ENCODE measurements around the gene TTLL11.

The TTLL11 gene

DNA sequence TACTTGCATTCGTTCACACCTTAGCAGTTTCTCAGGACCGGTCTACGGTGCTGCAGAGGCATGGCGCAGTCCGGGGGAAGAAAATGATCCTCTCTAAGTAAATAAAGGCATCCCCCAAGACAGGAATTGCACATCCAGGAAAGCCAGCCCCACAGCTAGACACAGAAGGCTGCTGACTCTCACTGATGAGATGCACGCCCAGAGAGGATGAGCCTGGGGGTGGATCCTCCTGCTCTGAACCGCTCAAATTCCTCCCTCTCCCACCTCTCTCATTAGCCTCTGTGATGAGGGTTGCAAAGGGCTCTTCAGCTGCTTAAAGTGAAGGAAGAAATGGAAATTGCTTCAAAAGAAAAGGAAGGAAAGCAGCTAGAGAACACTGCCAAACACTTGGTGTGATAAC, 132.4 kb downstream of the TTLL11 start:
- DNase-seq, result no peak

DNA sequence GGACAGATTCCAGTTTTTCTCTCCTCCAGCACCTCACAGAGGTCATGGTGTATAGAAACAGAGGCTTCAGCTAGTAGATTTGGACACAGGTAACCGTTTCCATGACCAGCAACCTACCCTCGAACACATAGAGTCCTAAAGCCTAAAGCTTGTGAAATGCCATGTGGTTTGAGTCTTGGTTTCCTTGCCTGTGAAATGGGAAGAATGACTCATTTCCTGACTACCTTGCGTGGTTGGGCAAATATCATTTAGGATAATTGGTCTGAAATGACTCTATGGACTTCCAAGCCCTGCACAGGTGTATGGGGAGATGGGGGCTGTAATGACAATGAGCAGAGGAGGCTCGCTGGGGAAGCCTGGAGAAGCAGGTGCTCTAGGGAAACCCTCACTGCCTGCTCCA, 134.6 kb downstream of the TTLL11 start:
- no peak for DNase-seq

DNA sequence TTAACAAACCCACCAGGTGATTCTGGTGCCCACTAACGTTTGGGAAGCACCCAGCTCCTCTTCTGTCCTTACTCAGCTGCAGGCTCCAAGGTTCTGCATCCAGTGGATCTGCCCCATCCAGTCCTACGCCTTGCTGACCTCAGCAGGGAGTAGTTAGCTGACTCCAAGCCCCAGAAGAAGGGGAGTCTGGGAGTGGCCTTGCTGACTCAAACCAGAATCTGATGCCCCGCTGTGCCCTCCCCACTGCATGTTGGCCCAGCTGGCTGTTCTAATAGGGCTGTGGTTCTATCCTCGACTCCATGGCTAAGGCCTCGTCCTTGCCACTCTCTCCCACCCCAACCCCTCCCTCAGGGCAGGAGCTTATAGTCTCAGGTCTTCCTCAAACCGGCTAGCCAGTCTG, 136.3 kb downstream of the TTLL11 start:
- no peak for DNase-seq

DNA sequence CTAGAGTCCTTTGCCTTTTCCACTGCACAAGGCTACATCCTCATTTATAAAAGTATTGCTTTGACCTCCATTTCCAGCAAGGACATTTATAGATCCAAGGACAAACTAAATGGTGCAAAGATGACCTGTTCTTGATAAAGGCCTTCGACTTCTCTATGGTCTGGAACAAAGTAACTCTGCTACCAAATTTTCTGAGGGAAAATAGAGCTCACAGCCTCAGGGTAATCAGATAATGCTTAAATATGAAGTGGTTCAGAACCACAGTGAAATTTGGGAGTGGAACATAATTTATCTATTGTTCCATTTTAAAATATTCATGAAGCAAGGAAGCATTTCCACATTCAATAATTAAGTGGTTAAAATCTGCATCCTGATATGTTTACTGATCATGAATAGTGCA, 137.5 kb downstream of the TTLL11 start:
- DNase-seq, result no peak

DNA sequence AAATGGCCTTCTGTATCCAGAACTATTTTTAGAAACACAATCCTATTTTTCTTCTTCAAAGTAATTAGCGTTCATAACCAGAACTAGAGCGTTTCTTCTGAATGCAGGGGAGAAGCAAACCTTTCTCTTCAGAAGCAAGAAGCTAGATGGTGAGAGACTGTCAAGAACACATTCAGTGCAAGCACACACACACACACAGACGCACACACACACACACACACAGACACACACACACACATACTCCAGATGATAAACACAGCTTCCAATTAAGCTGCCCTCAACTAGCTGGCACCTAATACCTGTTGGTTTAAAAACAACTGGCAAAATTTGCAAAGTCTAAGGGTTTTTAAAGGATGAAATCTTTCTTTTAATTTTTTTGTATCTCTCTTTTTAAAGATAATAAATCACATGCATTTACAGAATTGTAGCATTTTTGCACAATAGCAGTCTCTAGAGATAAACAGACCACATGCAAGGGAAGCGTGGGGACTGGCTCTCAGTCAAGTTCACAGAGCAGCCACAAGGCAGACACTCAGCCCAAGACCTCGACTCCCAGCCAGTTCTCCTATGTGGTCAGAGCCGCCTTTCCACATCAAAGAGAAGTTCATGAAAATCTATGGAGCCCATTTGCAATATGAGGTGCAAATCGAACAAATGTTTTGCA, 138.5 kb downstream of the TTLL11 start:
- DNase-seq, result no peak

DNA sequence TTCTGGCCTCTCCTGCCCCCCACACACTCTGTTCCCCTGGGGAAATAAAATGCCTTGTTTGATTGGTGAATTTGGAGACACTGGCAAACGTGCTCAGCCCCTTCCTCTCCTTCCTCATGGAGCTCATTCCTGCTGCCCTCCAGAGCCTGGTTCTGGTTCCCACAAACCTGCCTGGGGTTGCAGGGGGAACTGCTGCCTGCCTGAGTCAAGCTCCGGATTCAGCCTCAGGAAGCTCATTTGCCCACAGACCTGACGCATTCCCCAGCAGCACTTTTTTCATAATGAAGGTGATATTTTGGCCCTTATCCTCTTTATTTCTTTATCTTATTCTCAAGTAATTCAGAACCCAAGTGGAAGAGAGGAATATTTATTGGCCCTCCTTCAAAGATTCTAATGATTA, 140.5 kb downstream of the TTLL11 start:
- no peak for DNase-seq

DNA sequence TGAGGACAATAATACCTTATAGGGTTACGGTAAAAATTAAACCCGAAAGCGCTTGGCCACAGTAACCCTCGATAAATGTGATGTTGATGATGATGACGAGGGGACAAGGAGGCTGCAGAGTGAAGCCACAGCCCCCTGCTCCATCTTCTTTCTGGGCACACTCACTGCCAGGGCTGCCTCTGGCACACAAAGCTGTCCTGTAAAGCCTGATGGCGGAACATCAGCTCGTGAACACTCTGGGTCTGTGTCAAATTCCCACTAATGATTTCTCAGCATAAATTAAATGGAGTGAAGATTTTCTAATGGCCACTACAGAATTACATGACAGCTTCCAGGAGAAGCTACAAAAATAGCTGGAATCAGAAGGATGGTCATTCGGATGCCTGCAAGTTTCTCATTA, 142.2 kb downstream of the TTLL11 start:
- DNase-seq, result no peak

DNA sequence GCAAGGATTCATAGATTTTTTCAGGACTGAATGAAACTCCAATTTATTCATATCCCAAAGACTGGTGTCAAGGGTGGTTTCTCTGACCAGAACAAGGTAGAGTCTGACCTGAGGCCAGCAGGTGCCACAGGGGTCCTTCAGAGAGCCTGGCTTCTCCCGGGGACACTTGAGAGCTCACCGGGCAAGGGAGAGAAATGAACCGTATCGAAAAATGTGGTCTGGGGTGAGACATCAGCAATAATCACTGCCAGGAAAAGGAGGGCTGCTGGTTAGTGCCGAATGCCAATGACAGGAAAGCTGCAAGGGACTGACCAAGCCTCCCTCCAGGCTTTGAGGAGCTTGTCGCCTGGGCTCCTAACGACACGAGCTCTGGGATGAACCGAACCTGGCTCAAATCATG, 142.7 kb downstream of the TTLL11 start:
- DNase-seq, result no peak

DNA sequence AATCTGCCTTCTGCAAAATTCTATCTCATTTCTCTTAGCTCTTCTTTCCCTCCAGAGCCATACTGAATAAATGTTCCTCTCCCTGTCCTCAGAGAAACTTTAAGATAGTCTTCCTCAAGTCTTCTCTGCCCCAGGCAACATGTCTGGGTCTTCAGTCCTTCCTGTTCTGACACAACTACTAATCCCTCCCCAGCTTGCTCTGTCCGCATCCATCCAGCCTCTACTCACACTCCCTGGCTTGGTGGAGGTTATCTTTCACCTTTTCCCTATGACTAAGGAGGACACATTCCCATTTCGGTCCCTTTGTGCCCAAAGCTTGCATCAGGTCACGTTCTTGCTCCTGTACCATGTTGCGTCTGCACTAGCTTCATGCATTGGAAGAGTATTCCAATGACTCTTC, 143.3 kb downstream of the TTLL11 start:
- no peak for DNase-seq

DNA sequence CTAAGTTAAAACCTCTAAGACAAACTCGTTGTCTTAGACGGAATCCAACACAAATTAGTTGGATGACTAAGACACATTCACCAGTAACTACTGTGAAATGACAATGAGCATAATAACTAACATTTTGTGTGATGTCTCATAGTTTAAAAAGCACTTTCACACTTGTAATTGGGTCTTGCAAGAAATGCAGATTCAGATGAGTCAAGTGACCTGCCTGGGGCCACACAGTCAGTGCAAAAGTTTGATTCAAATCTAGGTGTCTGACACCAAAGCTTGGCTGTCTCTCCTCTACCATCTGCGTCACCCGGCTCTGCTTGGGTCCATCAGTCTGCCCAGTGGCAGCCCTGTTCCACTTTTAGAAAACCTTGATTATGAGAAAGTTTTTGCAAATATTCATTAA, 143.7 kb downstream of the TTLL11 start:
- no peak for DNase-seq

DNA sequence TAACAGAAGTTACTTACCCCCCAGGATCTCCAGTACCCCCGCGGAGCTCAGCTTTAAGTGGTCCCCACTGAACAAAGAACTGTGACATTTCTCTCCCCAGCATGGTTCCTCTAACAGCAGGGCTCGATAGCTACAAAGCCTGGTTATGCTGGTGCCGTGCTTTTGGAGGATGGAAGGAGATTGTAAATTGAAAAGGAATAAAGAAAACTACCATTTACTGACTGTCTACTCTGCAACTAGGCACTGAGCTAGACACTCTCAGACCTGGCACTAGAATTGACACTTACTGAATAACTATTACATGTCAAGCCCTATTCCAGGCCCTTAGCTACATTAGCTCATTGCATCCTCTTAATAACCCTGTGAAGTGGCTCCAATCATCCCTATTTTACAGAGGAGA, 145.3 kb downstream of the TTLL11 start:
- no peak for DNase-seq

DNA sequence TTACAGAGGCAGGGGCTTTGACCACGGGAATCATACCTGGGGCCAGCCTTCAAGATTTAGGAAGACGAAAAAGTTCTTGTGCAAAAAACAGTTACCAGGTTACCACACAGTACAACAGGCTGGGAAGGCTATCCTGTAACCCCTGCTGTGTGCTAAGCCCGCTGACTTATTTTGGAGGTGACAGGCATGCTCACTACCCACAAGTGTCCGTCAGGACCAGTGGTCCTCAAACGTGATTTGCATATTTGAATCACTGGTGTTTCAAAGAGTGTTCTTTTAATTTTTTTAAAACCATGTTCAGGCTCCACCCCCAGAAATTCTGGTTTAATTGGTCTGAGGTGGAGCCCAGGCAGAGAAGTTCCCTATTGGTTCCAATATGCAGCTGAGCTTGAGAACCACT, 146.6 kb downstream of the TTLL11 start:
- DNase-seq, result no peak

DNA sequence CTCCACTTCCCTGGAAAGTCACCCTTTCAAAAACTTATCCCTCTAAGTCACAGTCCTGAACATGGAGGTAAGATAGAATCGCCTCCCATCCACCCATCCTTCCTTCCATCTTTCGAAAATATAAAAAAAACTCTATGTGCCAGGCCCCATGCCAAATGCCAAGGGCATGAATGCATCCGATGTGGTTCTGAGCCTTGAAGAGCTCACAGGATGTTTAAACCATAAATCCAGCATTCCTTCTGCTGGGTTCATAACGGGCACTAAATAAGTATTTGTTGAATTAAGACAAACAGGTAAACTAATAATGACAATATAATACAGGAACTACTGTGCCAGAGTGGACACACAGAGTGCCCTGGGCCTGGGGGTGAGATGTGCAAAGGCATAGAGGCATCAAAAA, 147.3 kb downstream of the TTLL11 start:
- DNase-seq, result peak; percentile 6

DNA sequence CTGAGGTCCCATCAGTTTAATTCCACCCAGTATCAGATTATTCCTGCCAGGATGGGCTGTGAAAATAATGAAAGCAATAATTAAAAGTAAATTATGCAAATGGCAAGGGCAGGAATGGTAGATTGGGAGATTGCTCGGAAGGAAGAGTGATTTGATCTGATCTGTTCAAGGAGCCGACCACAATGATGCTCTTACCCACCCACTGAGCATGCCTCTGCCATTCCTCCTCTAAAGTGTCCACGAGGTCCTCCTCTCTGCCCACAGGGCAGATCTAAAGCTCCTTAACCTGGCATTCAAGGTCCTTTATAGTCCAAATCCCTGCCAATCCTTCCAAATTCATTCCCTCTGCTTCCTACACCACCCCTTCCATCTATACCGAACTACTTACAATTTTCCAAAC, 147.8 kb downstream of the TTLL11 start:
- DNase-seq, result no peak

DNA sequence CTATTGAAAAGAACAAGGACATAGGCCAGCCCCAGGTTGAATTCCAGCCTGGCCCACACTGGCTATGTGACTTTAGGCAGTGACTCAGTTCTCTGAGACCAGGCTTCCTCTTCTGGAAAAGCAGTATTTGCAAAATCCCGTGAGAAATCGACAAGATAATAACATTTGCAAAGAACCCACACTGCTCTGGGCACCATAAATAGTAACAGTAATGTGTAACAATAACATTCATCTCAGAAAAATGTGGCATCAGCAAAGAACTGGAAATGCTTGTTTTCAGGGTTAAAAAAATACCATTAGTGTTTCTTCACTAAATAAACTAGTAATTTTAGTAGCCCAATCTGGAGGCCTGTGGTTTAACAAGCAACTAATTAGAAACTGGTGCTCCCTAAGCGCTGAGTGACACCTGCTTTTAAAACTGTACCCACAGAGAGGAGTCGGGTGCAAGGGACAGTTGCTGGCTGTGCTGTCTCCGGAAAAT, 148.4 kb downstream of the TTLL11 start:
- peak; percentile 41 for DNase-seq

DNA sequence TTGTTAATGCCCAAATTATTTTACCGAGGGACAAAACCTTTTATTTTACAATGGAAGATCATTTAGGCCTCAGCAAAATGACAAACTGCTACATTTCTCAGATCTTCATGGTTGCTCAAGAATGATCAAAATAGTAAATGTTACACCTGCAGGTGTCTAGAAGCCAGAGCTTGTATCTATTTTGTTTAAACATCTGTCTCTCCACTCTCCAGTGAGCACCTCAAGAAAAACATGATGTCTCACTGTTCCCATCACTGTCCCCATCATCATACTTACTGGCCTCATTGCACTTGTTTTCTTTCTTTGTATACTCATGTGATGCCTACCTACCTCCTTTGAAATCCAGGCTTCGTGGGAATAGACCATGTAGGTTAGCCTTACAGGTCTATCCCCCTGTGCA, 149.6 kb downstream of the TTLL11 start:
- no peak for DNase-seq

DNA sequence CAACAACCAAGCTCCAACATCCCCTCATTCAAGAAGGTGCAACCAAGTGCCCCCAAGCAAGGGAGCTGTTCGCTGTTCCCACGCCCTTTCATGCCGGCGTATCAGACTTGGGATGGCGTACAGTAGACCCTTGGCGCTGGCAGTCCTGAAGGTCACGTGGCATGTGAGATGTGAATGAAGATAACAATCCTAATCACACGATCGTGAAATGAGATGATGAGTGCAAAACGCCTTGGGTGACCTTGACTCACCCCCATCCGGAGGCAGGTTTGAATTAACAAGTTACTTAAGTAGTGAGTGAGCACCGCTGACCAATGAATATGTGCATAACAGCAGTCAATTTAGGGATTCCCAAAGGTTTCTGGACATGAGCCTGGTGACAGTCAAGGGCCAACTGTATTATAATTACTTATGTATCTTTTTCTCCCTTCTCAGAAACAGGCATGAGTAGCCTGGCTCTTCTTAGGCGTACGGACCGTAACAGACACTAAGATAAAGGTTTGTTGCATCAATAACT, 150.2 kb downstream of the TTLL11 start:
- DNase-seq, result no peak

DNA sequence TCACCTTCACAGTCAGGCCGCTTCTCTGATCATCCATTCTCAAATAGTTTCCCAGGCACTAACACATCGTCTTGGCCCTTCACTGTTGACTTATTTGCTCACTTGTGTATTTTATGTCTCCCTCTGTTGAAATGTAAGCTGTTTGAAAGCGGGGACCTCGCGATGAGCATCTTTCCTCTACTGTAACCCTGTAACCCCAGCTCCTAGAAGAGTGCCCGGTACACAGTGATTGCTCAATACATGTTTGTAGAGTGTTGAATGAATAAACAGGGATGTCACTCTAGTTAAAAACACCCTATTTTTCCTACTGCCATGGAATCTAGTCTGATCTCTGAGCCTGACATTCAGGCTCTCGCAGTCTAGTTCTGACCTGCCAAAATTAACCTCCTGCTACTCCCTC, 150.8 kb downstream of the TTLL11 start:
- no peak for DNase-seq

DNA sequence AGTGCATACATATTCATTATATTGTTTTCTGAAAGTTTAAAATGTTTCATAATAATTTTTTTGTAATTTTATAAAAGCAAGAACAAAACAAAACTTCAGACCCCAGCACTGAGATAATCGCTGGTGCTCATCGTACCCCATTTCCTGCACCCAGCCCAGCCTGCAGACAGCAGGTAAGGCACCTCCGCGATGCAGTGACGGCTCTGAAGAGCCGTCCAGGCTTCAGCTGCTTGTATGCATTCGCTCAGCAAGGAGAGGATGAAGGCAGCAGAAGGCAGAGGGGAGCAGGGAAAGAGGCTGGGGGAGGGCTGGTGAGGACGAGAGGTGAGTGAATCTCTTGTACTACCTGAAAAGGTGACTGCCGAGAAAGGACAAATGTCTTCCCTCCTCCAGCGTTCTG, 153.5 kb downstream of the TTLL11 start:
- no peak for DNase-seq

DNA sequence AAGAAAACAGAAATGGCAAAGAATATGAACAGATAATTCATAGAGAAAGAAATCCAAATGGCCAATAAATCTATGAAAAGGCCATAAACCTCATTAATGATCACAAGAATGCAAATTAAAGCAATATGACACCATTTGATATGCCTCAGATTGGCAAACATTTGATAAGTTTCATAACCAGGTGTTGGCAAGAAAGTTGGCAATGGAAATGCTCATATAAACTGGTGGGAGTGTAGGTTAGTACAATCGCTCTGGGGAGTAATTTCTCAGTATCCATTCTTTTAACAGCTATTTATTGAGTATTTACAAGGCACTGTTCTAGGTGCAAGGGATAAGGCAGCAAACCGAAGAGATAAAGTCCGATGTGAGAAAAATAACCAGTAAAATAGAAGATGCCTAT, 154.5 kb downstream of the TTLL11 start:
- DNase-seq, result no peak

DNA sequence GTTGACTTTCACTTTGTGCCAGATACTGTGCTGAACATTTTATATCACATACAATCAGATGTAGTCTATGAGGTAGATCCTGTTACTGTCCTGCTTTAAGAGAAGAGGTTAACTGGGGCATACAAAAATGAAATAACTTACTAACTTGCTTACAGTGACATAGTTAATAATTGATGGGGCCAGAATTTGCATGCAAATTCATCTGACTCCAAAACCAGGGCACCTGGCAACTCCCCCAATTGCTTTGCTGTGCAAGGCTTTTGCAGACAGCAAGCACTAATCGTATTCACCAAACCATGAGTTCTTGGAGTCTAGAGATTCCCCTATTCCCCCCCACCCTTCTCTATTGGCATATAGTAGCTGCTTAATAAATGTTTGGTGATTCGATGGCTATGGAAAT, 155.9 kb downstream of the TTLL11 start:
- no peak for DNase-seq

DNA sequence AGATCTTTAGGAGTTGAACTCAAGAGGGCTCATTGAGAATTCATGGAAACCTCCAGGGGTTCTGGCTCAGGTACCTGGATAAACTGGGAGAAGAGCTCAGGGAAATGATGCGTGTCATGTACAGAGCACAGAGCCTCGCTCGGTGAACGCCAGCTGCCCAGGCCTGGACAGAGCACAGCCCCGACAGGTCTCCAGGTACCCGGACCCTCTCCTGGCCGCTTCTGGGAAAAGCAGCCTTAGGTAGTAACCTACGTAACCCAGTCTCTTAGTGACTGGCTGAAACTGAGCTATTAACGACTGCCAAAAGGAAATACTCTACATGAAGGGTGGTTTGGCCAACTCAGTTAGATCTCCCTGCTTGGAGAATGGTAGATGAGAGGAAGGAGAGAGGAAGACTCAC, 157.4 kb downstream of the TTLL11 start:
- DNase-seq, result no peak

DNA sequence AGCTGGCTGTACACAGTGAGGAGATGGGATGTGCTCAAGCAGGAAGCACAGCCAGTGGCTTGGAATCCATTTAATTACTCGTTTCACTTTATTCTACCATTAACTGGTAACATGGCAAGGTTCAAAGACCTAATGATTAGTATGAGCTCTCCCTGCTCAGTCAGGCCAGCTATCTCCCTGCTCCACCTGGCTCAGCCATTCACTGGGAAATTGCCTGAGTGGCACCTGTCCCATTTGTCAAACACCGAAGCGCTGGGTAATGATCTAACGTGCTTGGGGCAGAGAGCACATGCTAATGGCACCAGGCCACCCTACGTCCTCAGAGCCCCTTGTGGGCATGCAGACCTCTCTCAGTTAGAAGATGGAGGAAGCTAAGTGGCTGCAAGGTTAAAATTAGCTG, 162.2 kb downstream of the TTLL11 start:
- DNase-seq, result no peak

DNA sequence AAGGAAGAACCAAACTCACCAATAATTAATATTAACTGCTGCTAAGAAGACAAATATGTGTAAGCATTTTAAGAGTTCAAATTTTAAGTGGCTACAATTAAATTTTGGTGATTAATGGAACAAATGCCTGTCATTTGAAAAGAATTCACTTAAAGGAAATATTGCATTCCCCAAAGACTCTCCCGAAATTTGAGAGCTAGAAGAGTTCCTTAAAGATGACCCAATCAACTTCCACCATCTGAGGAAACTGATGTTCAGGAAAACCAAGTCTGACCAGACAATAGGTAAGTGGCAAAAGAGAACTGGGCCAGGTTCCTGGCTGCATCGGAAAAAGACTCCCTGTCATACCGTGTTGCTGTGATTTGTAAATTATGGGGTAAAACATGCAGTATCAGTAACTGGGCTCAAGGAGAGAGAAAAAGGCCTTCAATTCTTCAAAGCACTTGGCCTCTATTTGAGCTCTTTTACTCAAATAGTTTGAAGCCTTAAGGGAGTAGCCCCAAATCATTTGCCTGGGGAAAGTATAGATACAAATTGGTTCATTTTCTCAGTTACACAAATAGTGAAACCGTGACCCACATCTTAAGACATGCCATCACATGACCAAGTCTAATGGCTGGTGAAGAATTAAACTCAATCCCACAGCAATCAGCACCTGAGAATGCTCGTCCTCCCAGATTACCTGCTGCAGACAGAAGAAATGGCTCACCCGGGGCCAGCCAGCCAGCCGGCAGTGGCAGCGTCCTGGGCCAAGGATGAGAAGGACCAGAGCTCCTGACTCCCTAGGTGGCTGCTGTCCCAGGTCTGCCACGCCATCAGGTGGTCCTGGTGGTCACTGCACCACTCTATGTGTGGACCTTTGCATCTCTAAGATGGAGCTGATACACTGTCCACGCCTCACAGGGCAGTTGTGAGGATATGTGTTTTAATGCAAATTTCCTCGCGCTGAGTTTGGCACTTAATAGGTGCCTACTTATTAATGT, 162.9 kb downstream of the TTLL11 start:
- DNase-seq, result no peak

Data from amniotic stem cell (primary cell).